H1 (cell line): ENCODE results near the gene EFEMP2. TPM values are rescaled to one million over a fixed set of nuclear protein-coding genes. Genes with fewer than 3 reads are reported as not detected.

Source experiments
- CTCF ChIA-PET: fragments of 300-600 bp; sonication (Branson Sonifier 250); formaldehyde crosslinking; loops from one replicate; lab custom pipeline; 2021; ENCODE audit not compliant: partially characterized antibody; lab: Charles Lee
- POLR2A ChIA-PET: fragments of 300-600 bp; sonication (Branson Sonifier 250); formaldehyde crosslinking; loops from one replicate; lab custom pipeline; 2021; ENCODE audit warnings: inconsistent platforms; ENCODE audit not compliant: partially characterized antibody; lab: Charles Lee
- DNase-seq, 2 experiments: peaks; one replicate each; pipeline versions ENCODE4 v3.0.0 to v3.0.0-alpha.2; 2010 to 2022; ENCODE audit warnings: low spot score in 2 of 2, low read depth in 1 of 2, mixed read lengths in 1 of 2
- FAIRE-seq: peaks from 2 replicates; lab custom pipeline; 2011; peaks lifted over from hg19 to GRCh38; lab: Jason Lieb, UNC
- H2AFZ ChIP-seq: 2 replicates; pipeline ENCODE4 v1.8.1; 2012; ENCODE audit warnings: low read length, inconsistent platforms
- H2AK5ac ChIP-seq: 2 replicates; pipeline ENCODE4 v1.6.1; 2013; ENCODE audit warnings: low read depth, low read length
- H2BK120ac ChIP-seq: replicated peaks from 2 replicates; pipeline ENCODE3; 2013; ENCODE audit warnings: low read depth, low read length, inconsistent platforms
- H2BK12ac ChIP-seq: 2 replicates; pipeline ENCODE4 v1.6.1; 2013; ENCODE audit warnings: low read depth, low read length
- H2BK15ac ChIP-seq: 2 replicates; pipeline ENCODE4 v1.6.1; 2013; ENCODE audit warnings: low read length
- H2BK20ac ChIP-seq: 2 replicates; pipeline ENCODE4 v1.6.1; 2013; ENCODE audit warnings: low read length
- H2BK5ac ChIP-seq: 2 replicates; pipeline ENCODE4 v1.6.1; 2013; ENCODE audit warnings: low read depth, low read length
- H3K14ac ChIP-seq: 2 replicates; pipeline ENCODE4 v1.6.1; 2013; ENCODE audit warnings: inconsistent platforms; ENCODE audit not compliant: insufficient read length
- H3K18ac ChIP-seq: 2 replicates; pipeline ENCODE4 v1.6.1; 2013; ENCODE audit warnings: low read length; ENCODE audit errors: extremely low read depth
- H3K23ac ChIP-seq: 2 replicates; pipeline ENCODE4 v1.6.1; 2013; ENCODE audit warnings: inconsistent platforms; ENCODE audit not compliant: insufficient read length
- H3K23me2 ChIP-seq: 2 replicates; pipeline ENCODE4 v1.6.1; 2013; ENCODE audit warnings: low read depth, low read length
- H3K27ac ChIP-seq: 2 replicates; pipeline ENCODE4 v1.6.1; 2011; ENCODE audit warnings: low read depth, low read length, inconsistent platforms
- H3K27me3 ChIP-seq, 4 experiments: replicated peaks in 1 of 4; 1 replicate in 1 of 4; 2 replicates in 3 of 4; pipeline versions ENCODE4 v1.6.1 to v1.8.1; 2011 to 2013; ENCODE audit warnings: low read length in 3 of 4, mild to moderate bottlenecking in 3 of 4, inconsistent platforms in 2 of 4, mixed read lengths in 2 of 4, moderate library complexity in 1 of 4; ENCODE audit not compliant: control insufficient read depth in 3 of 4, insufficient read depth in 3 of 4; ENCODE audit errors: extremely low read depth in 1 of 4
- H3K36me3 ChIP-seq, 4 experiments: 2 replicates each; pipeline versions ENCODE4 v1.6.1 to v1.8.1; 2011 to 2013; ENCODE audit warnings: mild to moderate bottlenecking in 4 of 4, low read length in 3 of 4, moderate library complexity in 2 of 4, control low read depth in 1 of 4, inconsistent platforms in 1 of 4; ENCODE audit not compliant: insufficient read depth in 4 of 4, control insufficient read depth in 2 of 4
- H3K4ac ChIP-seq: replicated peaks from 2 replicates; pipeline ENCODE3; 2013; ENCODE audit warnings: low read length, low read depth, mixed read lengths, inconsistent platforms; ENCODE audit not compliant: insufficient read length
- H3K4me1 ChIP-seq, 4 experiments: replicated peaks in 1 of 4; 1 replicate in 1 of 4; 2 replicates in 3 of 4; pipeline versions ENCODE4 v1.6.1 to v1.8.1; 2011 to 2013; ENCODE audit warnings: low read length in 3 of 4, inconsistent platforms in 2 of 4, mixed read lengths in 1 of 4; ENCODE audit not compliant: insufficient read depth in 4 of 4, control insufficient read depth in 3 of 4
- H3K4me2 ChIP-seq, 2 experiments: 2 replicates each; pipeline versions ENCODE4 v1.6.1 to v1.8.1; 2011 to 2013; ENCODE audit warnings: low read depth in 2 of 2, low read length in 2 of 2, control low read depth in 1 of 2, inconsistent platforms in 1 of 2, mild to moderate bottlenecking in 1 of 2; ENCODE audit not compliant: insufficient read depth in 1 of 2
- H3K4me3 ChIP-seq, 4 experiments: fragments of 200-600, 300-600 bp in 1 of 4; sonication (generic), shearing (Covaris generic), sonication (Bioruptor Twin) in 1 of 4; 2 replicates each; pipeline versions ENCODE4 v1.5.1 to v1.8.1; 2011 to 2016; ENCODE audit warnings: low read length in 4 of 4, low read depth in 3 of 4, control low read depth in 2 of 4, inconsistent platforms in 2 of 4, mild to moderate bottlenecking in 2 of 4, mixed read lengths in 1 of 4, moderate library complexity in 1 of 4; ENCODE audit not compliant: insufficient read depth in 2 of 4; ENCODE audit errors: extremely low read depth in 1 of 4
- H3K56ac ChIP-seq: replicated peaks from 2 replicates; pipeline ENCODE3; 2013; ENCODE audit warnings: low read depth, mild to moderate bottlenecking, mixed read lengths, low read length, inconsistent platforms; ENCODE audit not compliant: insufficient read length
- H3K79me1 ChIP-seq: 2 replicates; pipeline ENCODE4 v1.6.1; 2013; ENCODE audit warnings: low read depth, low read length, control low read depth
- H3K79me2 ChIP-seq, 2 experiments: 2 replicates each; pipeline versions ENCODE4 v1.6.1 to v1.8.1; 2012 to 2013; ENCODE audit warnings: low read length in 2 of 2, mild to moderate bottlenecking in 2 of 2, inconsistent platforms in 1 of 2; ENCODE audit not compliant: insufficient read depth in 2 of 2, control insufficient read depth in 1 of 2
- H3K9ac ChIP-seq, 4 experiments: replicated peaks in 1 of 4; 1 replicate in 1 of 4; 2 replicates in 3 of 4; pipeline versions ENCODE4 v1.6.1 to v1.8.1; 2011 to 2013; ENCODE audit warnings: low read depth in 3 of 4, low read length in 3 of 4, control low read depth in 2 of 4, mild to moderate bottlenecking in 2 of 4, moderate library complexity in 2 of 4, inconsistent platforms in 1 of 4; ENCODE audit errors: extremely low read depth in 1 of 4
- H3K9me3 ChIP-seq, 2 experiments: 2 replicates each; pipeline versions ENCODE4 v1.6.1 to v1.8.1; 2012 to 2013; ENCODE audit warnings: mild to moderate bottlenecking in 2 of 2, moderate library complexity in 2 of 2, control low read depth in 1 of 2, inconsistent platforms in 1 of 2, low read depth in 1 of 2, low read length in 1 of 2, mixed read lengths in 1 of 2; ENCODE audit not compliant: insufficient read depth in 2 of 2
- H4K20me1 ChIP-seq, 2 experiments: replicated peaks in 1 of 2; 2 replicates each; pipeline versions ENCODE3 to v1.8.1; 2011 to 2013; ENCODE audit warnings: inconsistent platforms in 2 of 2, low read length in 2 of 2, mild to moderate bottlenecking in 1 of 2; ENCODE audit not compliant: insufficient read depth in 2 of 2, control insufficient read depth in 1 of 2
- H4K5ac ChIP-seq: 2 replicates; pipeline ENCODE4 v1.6.1; 2013; ENCODE audit warnings: low read length, low read depth, mixed read lengths, inconsistent platforms; ENCODE audit not compliant: insufficient read length
- H4K8ac ChIP-seq: 2 replicates; pipeline ENCODE4 v1.8.0; 2013; ENCODE audit warnings: mild to moderate bottlenecking, moderate library complexity, low read length, inconsistent platforms; ENCODE audit not compliant: insufficient read depth; ENCODE audit errors: extremely low read depth
- H4K91ac ChIP-seq: replicated peaks from 2 replicates; pipeline ENCODE3; 2013; ENCODE audit warnings: low read length, mixed read lengths, inconsistent platforms; ENCODE audit not compliant: insufficient read length
- EZH2 ChIP-seq: fragments of 200-600 bp; sonication (generic); IDR thresholded peaks from 2 replicates; pipeline ENCODE4 v1.7.1; 2012; ENCODE audit warnings: low read depth, mild to moderate bottlenecking, moderate library complexity, low read length, inconsistent platforms; ENCODE audit not compliant: severe bottlenecking
- KDM1A ChIP-seq: fragments of 200-600, 300-600 bp; sonication (generic); IDR thresholded peaks from 2 replicates; pipeline ENCODE4 v1.7.1; 2016; ENCODE audit warnings: mild to moderate bottlenecking, low read length, borderline replicate concordance
- SUZ12 ChIP-seq: fragments of 200-600 bp; sonication (generic); IDR thresholded peaks from 2 replicates; pipeline ENCODE4 v1.6.1; 2012; ENCODE audit warnings: mild to moderate bottlenecking, inconsistent platforms, low read length, moderate library complexity, mixed read lengths
- TEAD4 ChIP-seq: IDR thresholded peaks from 2 replicates; pipeline ENCODE4 v1.6.1; 2012; ENCODE audit warnings: low read depth, low read length, inconsistent platforms, mixed read lengths
- WGBS, 2 experiments: shearing (Covaris generic) in 1 of 2; methylation state at CpG; one replicate each; pipeline versions ENCODE4 v1.1.6 to v1.1.7; 2013 to 2015; ENCODE audit warnings: low lambda C conversion rate in 2 of 2, mixed read lengths in 2 of 2, inconsistent platforms in 1 of 2, low coverage in 1 of 2, missing lambda C conversion rate in 1 of 2; ENCODE audit not compliant: insufficient replicate concordance in 2 of 2, insufficient coverage in 1 of 2, insufficient read length in 1 of 2; ENCODE audit errors: extremely low coverage in 1 of 2, missing lambda C conversion rate in 1 of 2; 5-methylcytosine and 5-hydroxymethylcytosine counted together
- polyA plus RNA-seq, 7 experiments: library from polyadenylated mRNA; depleted of rRNA in 3 of 7; stranded (reverse) in 5 of 7; unstranded in 2 of 7; fragments of >200 nt in 5 of 7; fragments of 200-250 nt in 2 of 7; gene quantifications; 1 replicate in 5 of 7; 2 replicates in 1 of 7; 4 replicates in 1 of 7; pipeline versions ENCODE4 v1.2.1 to v1.2.3, GENCODE V29; 2011 to 2013; ENCODE audit warnings: missing spikeins in 2 of 7, mixed read lengths in 2 of 7
- total RNA-seq: library from RNA; stranded (reverse); fragmentation: NEBNext Ultra II Directional; extraction: Animal tissue kit (Norgen Biotek cat#: 25700); gene quantifications from 2 replicates; pipeline ENCODE4 v1.2.1, GENCODE V29; 2021
- TF ChIP-seq, protein P1 (sequence below): IDR thresholded peaks from 2 replicates; pipeline ENCODE4 v1.6.1; 2012; ENCODE audit warnings: inconsistent platforms

Gene EFEMP2
- total and polyA plus RNA-seq, 2 of the 8 experiments (the other 6 are each of a cell fraction or from before 2014, with no cell fraction given) = 8.8 to 17.2 TPM

- Histone ChIP-seq H3K18ac (no peak overlapping the region), H3K36me3 (peaks cover 0 to 2% (median 0%) of the 10 kb centered on the region in 4 experiments; a peak in 2 of 8 replicates), H3K4me1 (peaks cover 1 to 22% (median 13%) of the 10 kb centered on the region in 4 experiments; a peak in 5 of 7 replicates), H2AFZ (no peak overlapping the region), H3K23ac (no peak overlapping the region), H3K4ac (no peak overlapping the region), H3K56ac (no peak overlapping the region), H3K27me3 (no peaks in the 10 kb centered on the region), H3K79me2 (peaks cover 0 to 7% of the 10 kb centered on the region in 2 experiments; a peak in 2 of 4 replicates), H3K14ac (no peak overlapping the region), H3K79me1 (peaks cover 7% of the 10 kb centered on the region; the same call in 1 of the 2 replicates), H3K4me3 (no peak overlapping the region), H3K4me2 (no peak overlapping the region), H4K8ac (no peak overlapping the region), H2BK15ac (no peak overlapping the region), H4K20me1 (peaks cover 0 to 7% of the 10 kb centered on the region in 2 experiments), H3K27ac (no peak overlapping the region), H4K91ac (no peak overlapping the region), H3K23me2 (peaks cover 13% of the 10 kb centered on the region; the same call in 1 of the 2 replicates), H2BK20ac (no peak overlapping the region), H2AK5ac (no peak overlapping the region), H2BK5ac (no peak overlapping the region), H2BK120ac (no peak overlapping the region), H2BK12ac (no peak overlapping the region; the same call in 1 of the 2 replicates), H4K5ac (no peak overlapping the region), H3K9me3 (no peaks in the 10 kb centered on the region), H3K9ac (no peak overlapping the region)
- CTCF ChIA-PET = interaction anchor here (1.5 to 2.3 kb wide), 4 partner anchors 15 to 32 kb away, joined by 5 to 10 read pairs (median 8); partner anchors contain the start of gene FIBP
- WGBS, 2 experiments = 98% methylated on average over 3 of the region's 3 CpGs; no CpG with 5 or more reads in 1 of the 2 experiments
- no peak for FAIRE-seq
- POLR2A ChIA-PET = interaction anchor here (1.3 to 4.9 kb wide), 10 partner anchors 10 to 57 kb away, joined by 3 to 36 read pairs (median 6); partner anchors contain the start of genes CCDC85B and MUS81
- no peak for DNase-seq
- TF ChIP-seq SUZ12 (no peak), EZH2 (no peak), TEAD4 (no peak), KDM1A (no peak)
- TF ChIP-seq, protein P1, sequence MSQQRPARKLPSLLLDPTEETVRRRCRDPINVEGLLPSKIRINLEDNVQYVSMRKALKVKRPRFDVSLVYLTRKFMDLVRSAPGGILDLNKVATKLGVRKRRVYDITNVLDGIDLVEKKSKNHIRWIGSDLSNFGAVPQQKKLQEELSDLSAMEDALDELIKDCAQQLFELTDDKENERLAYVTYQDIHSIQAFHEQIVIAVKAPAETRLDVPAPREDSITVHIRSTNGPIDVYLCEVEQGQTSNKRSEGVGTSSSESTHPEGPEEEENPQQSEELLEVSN = no peak
These were observed 44.5 kb upstream of the EFEMP2 start for GRCh38 chr11:65917077-65917433.
